ENCODE results near the gene MARCHF9.

MARCHF9 gene

GRCh38 chr12:57807285-57807684 is 52.4 kb downstream of the MARCHF9 start:
- DNase-seq: no peak

GRCh38 chr12:57808351-57808750 is 53.4 kb downstream of the MARCHF9 start:
- no peak for DNase-seq

GRCh38 chr12:57809425-57809824 is 54.5 kb downstream of the MARCHF9 start:
- DNase-seq: no peak

All from fibroblast of upper back skin (primary cell).